ENCODE results near the gene CIZ1.

CIZ1 gene

DNA sequence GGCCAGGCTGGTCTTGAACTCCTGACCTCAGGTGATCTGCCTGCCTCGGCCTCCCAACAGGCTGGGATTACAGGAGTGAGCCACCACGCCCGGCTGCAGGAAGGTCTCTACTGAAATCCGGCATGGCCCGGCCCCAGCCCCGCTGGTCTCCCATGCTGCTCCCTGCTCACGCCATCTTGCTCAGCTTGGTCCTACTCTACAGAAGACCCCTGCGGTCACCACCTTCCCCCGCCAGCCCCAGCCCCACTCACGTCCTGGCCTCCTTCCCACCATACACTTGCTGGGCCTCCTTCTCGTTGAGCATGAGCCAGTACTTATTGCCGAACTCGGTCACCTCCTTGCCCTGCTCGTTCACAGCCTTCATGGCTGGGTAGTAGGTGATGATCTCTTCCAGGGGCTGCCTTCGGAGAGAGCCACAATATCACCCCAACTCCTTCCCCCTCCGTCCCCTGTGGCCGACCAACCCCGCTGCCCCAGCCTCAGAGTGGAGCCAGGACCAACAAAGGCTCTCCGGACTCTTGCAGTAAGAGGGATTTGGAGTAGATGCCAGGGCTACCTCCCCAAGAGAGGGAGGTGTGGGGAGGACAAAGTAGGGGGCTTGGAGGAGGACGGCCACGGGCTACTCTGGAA lies 67.8 kb downstream of the CIZ1 start:
- no peak for DNase-seq

- DNase-seq: no peak
Measured at GRCh38 chr9:128122809-128123175, 68.6 kb downstream of the CIZ1 start.

DNA sequence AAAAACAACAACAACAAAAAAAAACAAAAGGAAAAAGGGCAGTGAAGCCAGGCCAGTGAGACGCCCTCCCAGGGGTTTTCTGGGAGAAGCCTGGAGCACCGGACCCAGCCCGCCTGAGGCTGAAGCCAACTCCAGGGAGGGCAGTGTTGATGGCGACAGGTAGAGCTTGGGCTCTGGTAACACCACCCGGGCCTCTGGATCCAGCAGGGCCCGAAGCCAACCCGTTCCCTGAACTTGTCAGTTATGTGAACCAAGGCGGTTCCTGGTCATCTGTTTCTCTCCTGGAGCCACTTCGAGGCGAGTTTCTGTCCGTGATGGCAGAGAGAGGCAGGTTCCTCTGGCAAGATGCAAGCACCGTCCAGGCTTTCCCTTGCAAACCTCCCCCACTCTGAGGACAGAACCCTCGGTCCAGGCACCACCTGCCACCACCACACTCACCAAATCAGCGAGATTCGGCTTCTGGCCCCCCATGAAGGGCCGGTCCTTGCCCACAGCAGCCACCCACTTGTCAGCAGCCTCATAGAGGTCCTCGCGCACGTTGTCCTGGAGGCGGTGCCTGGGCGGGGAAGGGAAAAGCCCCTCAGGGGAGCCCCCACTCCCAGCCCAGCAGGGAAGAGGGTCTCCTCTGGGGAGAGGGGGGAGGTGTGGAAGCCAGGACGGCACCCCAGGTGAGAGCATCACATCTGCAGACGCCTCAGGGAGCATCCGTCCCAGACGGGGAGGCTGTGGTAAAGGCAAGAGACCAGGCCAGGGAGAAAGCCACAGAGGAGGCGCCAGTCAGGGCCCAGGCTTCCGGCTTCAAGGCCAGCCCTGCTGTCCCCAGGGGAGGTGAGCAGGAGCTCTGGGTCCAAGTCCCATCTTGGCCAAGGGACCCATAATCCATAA lies 69.2 kb downstream of the CIZ1 start:
- DNase-seq: no peak

DNA sequence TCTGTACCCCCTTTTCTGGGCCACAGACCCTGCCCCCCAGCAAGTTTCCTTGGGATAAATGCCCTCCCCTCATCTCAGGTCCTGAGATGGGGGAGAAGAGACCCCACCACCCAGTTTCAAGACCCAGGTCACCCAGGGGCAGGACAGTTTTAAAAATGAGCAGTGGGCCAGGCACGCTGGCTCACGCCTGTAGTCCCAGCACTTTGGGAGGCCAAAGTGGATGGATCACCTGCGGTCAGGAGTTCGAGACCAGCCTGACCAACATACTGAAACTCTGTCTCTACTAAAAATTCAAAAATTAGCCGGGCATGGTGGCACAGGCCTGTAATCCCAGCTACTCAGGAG lies 69.9 kb downstream of the CIZ1 start:
- no peak for DNase-seq

GRCh38 chr9:128120741-128121465 lies 70.5 kb downstream of the CIZ1 start:
- no peak for DNase-seq

GRCh38 chr9:128120061-128120740 lies 71.2 kb downstream of the CIZ1 start:
- DNase-seq: no peak

- DNase-seq: peak; percentile 23
Measured at GRCh38 chr9:128118971-128119665, 72.3 kb downstream of the CIZ1 start.

GRCh38 chr9:128118472-128118857 lies 72.9 kb downstream of the CIZ1 start:
- no peak for DNase-seq

DNA sequence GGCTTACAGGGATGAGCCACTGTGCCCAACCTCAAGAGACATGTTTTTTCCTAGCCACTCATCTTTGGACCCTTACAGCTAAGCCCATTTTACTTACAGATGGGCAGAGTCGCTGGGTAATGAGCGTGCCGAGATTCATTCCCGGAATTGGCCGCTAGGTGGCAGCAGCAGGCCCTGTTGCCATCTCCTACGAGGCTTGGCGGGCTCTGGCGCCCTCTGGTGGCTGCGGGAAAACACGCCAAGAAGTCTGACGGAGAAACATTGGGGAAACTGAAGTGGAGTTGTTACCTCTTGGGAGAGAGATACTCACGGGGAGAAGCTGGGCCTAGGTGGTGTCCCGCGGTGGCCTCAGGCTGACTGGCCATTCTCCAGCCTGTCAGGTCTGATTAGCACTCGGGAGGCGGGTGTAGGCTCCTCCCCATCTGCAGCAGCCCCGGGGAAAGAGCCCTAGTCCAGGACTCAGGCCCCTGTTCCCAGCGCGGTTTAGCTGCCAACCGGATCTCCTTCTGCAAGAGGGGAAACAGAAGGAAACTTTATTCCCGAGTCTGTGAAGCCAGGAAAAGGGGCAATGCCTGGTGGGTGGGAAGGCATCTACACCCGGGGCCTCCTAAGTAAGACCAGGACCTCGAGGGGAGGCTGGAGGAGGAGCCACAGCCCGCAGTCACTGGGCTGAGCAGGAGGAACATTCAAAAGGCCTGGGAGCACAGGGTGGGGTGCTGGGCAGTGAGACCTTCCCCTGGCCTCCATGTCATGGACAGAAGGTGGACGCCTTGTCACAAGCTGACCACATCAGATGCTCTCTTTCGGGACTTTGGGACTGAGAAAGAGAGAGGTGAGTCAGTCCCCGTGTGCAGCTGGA lies 73.5 kb downstream of the CIZ1 start:
- peak; percentile 92 for DNase-seq

GRCh38 chr9:128116104-128117083 lies 75.0 kb downstream of the CIZ1 start:
- no peak for DNase-seq

Data from NCI-H82 (cell line).